Muscle layer of colon (tissue), 2 donors: ENCODE results near the gene EXTL1.
A peak's percentile ranks its signal among the peaks of the same experiment; 100 is the strongest.

Experiments
- H3K27ac ChIP-seq: one replicate; pipeline ENCODE4 v1.7.0; 2013; ENCODE audit warnings: low read depth, mild to moderate bottlenecking, low read length, moderate library complexity
- H3K27me3 ChIP-seq, 2 donors: one replicate each; pipeline ENCODE4 v1.7.0; 2013; ENCODE audit warnings: low read length in 2 of 2, mild to moderate bottlenecking in 2 of 2; ENCODE audit not compliant: insufficient read depth in 2 of 2, control insufficient read depth in 1 of 2
- H3K36me3 ChIP-seq: one replicate; pipeline ENCODE4 v1.7.0; 2013; ENCODE audit warnings: mild to moderate bottlenecking, low read length; ENCODE audit not compliant: insufficient read depth
- H3K4me1 ChIP-seq: one replicate; pipeline ENCODE4 v1.7.0; 2013; ENCODE audit warnings: mild to moderate bottlenecking, low read length; ENCODE audit not compliant: insufficient read depth
- H3K4me3 ChIP-seq, 2 donors: one replicate each; pipeline ENCODE4 v1.7.0; 2013; ENCODE audit warnings: low read length in 2 of 2, low read depth in 1 of 2, mild to moderate bottlenecking in 1 of 2, moderate library complexity in 1 of 2
- H3K9ac ChIP-seq: one replicate; pipeline ENCODE4 v1.7.0; 2013; ENCODE audit warnings: low read length
- H3K9me3 ChIP-seq: one replicate; pipeline ENCODE4 v1.7.0; 2013; ENCODE audit warnings: mild to moderate bottlenecking, low read length
- donor health status: abdominal sarcoma.
- donor health status: Adenocarcinoma of cecum.

The EXTL1 gene

DNA sequence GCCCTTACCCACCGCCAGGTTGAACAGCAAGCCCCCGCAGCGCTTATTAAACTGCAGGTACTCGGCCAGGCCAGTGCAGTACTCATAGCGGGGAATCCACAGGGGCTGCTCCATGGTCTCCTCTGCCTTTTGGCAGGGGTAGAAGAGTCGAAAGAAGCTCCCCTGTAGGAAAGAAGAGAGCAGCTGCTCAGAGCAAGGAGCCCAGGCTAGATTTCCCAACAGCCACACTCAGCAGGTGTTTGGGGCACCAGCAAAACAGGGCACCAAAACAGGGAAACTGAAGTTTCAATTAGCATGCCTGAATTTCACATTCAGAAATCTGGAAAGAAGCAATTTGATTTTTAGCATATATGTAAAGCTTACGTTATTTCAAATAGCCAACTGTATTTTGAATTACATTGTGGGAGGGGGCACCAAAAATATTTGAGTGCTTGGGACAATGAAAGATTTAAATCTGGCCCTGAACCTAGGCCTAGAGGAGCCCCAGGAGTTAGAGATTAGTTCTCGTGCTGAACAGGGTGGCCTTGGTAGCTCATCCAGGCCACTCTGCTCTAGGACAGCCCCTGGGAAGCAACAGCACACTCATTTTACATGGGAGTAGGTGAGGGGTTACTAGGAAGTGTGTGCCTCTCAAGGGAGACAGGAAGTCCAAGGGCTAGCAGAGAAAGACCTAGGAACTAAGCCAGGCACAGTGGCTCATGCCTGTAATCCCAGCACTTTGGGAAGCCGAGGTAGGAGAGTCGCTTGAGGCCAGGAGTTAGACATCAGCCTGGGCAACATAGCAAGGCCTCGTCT lies 31.9 kb upstream of the EXTL1 start:
- Histone ChIP-seq H3K9ac (no peak overlapping the region), H3K4me3 (no peak overlapping the region), H3K36me3 (peaks cover 23% of the 10 kb centered on the region), H3K4me1 (no peaks in the 10 kb centered on the region), H3K27me3 (no peaks in the 10 kb centered on the region), H3K9me3 (no peaks in the 10 kb centered on the region), H3K27ac (no peak overlapping the region)

DNA sequence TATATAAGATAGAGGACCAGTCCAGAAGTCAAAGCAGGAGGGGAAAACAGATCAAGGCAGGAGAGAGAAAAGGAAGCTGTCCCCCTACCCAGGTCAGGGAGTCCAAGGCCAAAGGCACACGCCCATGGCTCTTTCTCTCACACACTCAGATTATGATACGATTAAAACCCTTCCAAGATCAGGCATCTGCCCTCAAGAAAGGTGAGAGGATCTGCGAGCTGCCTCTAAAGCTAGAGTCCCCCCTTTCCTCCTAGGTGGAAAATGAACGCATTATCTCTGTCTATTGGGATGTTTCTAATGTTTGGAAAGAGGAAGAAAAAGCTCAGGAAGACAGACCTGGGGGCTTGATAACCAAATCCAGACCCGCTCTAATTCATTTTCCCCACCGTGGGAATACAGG lies 31.3 kb upstream of the EXTL1 start:
- Histone ChIP-seq H3K27me3 (no peaks in the 10 kb centered on the region), H3K4me1 (no peaks in the 10 kb centered on the region), H3K27ac (no peak overlapping the region), H3K36me3 (peaks cover 21% of the 10 kb centered on the region), H3K9ac (no peak overlapping the region), H3K4me3 (no peak overlapping the region), H3K9me3 (no peaks in the 10 kb centered on the region)

- Histone ChIP-seq H3K4me1 (no peaks in the 10 kb centered on the region), H3K27ac (no peak overlapping the region), H3K9ac (no peak overlapping the region), H3K36me3 (peaks cover 15% of the 10 kb centered on the region), H3K4me3 (no peak overlapping the region), H3K27me3 (no peaks in the 10 kb centered on the region), H3K9me3 (no peaks in the 10 kb centered on the region)
Measured at GRCh38 chr1:25990702-25991395, 30.7 kb upstream of the EXTL1 start.

DNA sequence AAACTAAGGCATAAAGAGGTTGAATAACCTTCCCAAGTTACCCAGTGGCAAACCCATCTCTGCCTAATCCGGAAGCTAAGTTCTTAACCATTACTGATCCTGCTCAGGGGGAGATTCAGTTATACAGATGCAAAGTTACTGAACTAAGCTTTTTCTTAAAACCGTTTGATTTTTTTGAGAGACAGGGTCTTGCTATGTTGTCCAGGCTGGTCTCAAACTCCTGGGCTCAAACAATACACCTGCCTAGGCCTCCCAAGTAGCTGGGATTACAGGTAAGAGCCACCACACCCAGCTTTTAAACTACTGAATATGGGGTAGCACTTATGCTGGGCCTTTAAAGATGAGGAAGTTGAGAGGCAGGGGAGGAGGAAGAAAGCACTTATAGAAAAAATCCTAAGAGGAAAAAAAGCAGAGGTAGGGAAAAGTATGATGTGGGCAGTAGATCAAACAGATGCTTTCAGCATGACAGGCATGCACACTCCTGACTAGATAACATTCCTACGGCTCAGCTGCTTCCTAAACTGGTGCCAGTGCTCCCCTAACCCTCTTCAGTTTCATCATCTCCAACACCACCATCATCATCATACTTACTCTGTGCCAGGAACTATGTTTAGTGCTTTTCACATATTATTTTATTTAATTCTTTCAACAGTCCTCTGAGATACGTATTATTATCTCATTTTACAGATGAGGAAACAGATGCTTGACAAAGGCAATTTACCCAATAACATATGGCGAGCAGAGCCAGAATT lies 29.5 kb upstream of the EXTL1 start:
- Histone ChIP-seq H3K4me1 (peaks cover 6% of the 10 kb centered on the region), H3K27ac (no peak overlapping the region), H3K36me3 (peaks cover 15% of the 10 kb centered on the region), H3K4me3 (no peak overlapping the region), H3K27me3 (no peaks in the 10 kb centered on the region), H3K9me3 (no peaks in the 10 kb centered on the region), H3K9ac (no peak overlapping the region)

DNA sequence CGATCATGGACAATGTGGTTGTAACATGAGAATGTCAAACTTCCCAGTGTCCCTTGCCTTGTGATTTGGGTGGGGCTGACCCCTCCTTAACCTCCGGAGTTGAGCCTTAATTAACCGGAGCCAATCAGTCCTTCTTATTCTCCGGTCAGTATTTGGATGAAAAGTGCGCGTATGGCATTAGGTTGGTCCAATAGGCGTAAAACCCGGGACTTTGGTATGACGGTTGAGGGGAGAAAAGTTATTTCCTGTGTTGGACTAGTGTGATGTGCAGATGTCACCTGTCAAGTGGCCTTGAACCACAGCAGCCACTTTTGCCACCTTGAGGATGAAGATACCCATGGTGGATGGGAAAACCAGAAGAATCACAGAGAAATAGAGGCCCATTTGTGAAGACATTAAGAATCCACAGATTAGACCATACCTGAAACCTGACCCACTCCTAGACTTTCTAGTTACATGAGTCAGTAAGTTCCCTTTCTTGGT lies 28.8 kb upstream of the EXTL1 start:
- Histone ChIP-seq H3K27me3 (no peaks in the 10 kb centered on the region), H3K9ac (no peak overlapping the region), H3K9me3 (no peaks in the 10 kb centered on the region), H3K4me1 (peaks cover 9% of the 10 kb centered on the region), H3K27ac (no peak overlapping the region), H3K36me3 (peaks cover 15% of the 10 kb centered on the region), H3K4me3 (no peak overlapping the region)

DNA sequence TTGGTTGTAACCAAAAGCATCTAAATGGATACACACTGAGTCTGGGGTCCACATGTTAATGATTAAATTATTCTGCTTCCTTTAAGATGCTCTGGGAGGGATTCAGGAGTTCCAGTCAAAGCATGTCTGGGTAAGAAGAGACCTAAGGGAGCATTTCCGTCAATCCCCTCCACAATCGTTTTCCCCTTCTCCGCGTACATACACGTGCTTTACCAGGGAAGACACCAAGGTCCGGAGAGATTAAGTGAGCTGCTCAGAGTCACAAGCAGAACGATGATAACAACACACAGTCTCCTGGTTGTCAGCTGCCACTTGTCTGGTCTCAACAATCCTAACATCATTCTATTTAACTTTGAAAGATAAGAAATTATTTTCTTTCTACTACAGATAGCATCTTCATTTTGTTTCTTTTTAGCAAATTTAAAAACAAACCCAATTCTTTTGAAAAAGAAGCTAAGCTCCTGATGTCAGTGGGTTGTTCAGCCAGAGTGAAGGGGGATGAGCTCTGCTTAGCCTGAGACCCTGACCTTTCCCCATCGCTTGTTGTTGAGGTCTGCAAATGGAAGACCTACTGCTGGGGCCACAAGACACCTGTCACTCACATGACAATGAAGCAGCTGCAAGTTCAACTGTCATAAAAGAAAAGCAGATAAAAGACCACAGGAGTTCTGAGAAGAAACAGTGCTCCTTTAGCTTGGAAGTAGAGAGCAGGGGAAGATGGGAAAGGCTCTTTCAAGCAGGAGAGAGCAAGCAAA lies 28.2 kb upstream of the EXTL1 start:
- H3K36me3 ChIP-seq = peaks cover 15% of the 10 kb centered on the region
- no peak overlapping the region for H3K4me3 ChIP-seq
- no peak overlapping the region for H3K9ac ChIP-seq
- H3K9me3 ChIP-seq = no peaks in the 10 kb centered on the region
- peaks cover 11% of the 10 kb centered on the region for H3K4me1 ChIP-seq
- H3K27ac ChIP-seq = no peak overlapping the region
- no peaks in the 10 kb centered on the region for H3K27me3 ChIP-seq

DNA sequence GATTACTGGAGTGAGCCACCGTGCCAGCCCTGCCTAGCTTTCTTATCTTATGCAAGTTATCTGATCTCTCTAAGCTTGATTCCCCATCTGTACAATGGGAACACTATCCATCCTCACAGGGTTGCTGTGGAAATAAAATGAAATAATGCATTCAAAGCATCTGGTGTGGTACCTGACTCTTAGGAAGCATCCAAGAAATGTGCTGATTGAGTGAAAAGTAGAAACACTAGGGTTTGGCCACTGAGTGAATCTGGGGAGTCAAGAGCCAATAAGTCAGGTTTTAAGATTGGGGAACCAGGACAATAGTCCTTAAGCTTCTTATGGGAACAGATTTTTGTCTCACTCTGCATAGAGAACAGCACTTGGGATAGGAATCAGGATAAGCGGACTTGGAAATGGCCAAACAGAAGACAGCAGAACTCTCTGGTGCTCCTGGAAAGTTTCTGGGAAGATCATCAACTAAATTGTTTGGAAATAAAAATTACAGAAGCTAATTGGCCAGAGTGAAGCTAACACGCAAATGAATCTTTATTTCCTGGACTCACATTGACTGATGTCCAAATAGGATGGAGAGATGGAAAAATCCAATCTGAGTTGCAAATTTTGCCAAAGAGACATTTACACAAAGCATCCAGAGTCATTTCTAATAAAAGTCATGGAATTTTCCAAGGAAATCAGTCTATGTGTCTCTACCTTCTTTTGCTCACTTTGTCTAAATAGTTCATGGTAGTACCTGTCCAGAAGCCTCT lies 27.0 kb upstream of the EXTL1 start:
- H3K9ac ChIP-seq = no peak overlapping the region
- peaks cover 8% of the 10 kb centered on the region for H3K36me3 ChIP-seq
- H3K4me1 ChIP-seq = peaks cover 15% of the 10 kb centered on the region
- no peaks in the 10 kb centered on the region for H3K9me3 ChIP-seq
- no peak overlapping the region for H3K4me3 ChIP-seq
- H3K27me3 ChIP-seq = no peaks in the 10 kb centered on the region
- H3K27ac ChIP-seq = no peak overlapping the region

GRCh38 chr1:25996966-25997827 lies 24.4 kb upstream of the EXTL1 start:
- peak overlapping the region; percentile 62 for H3K9ac ChIP-seq
- no peaks in the 10 kb centered on the region for H3K9me3 ChIP-seq
- H3K36me3 ChIP-seq = peaks cover 5% of the 10 kb centered on the region
- H3K27me3 ChIP-seq = no peaks in the 10 kb centered on the region
- H3K4me3 ChIP-seq = peak overlapping the region; percentile 31 to 80
- peaks cover 15% of the 10 kb centered on the region for H3K4me1 ChIP-seq
- H3K27ac ChIP-seq = peak overlapping the region; percentile 72

GRCh38 chr1:25997828-25998761 lies 23.5 kb upstream of the EXTL1 start, which contains the start of gene PAFAH2:
PAFAH2 (minus strand) TSS chr1:25998063; CDS start chr1:25990816, 7,247 bp downstream.
- Histone ChIP-seq H3K4me3 (peak within 1 kb of the TSS; percentile 40 to 80), H3K4me1 (peaks cover 15% of the 10 kb centered on the region), H3K9ac (peak within 1 kb of the TSS; percentile 62), H3K9me3 (no peaks in the 10 kb centered on the region), H3K27me3 (no peaks in the 10 kb centered on the region), H3K27ac (peak within 1 kb of the TSS; percentile 72), H3K36me3 (peaks cover 5% of the 10 kb centered on the region)
